Endothelial cell of umbilical vein (primary cell): Measurements from ENCODE around the gene ADAMTS14. TPM values are rescaled to one million over a fixed set of nuclear protein-coding genes. Genes with fewer than 3 reads are reported as not detected.
"Not testable (repeated sequence)": the region's sequence is repeated elsewhere in the genome, so short reads cannot be mapped to it uniquely, and the experiment has no call there.

Experiments used
- BruUV-seq: library from RNA; stranded (reverse); fragments of 400-500 nt; replicated peaks from 2 replicates; lab custom pipeline; 2021; lab: Mats Ljungman, UMichigan
- CTCF ChIA-PET: fragments of 300-600, 350-600 bp; sonication (Branson Sonifier 250); formaldehyde crosslinking; loops from one replicate; lab custom pipeline; 2021; ENCODE audit warnings: antibody characterized with exemption, inconsistent platforms; lab: Charles Lee
- POLR2A ChIA-PET: fragments of 300-600, 350-600 bp; sonication (Branson Sonifier 250); formaldehyde crosslinking; loops from one replicate; lab custom pipeline; 2021; ENCODE audit warnings: antibody characterized with exemption, inconsistent platforms; lab: Charles Lee
- DNase-seq: peaks from one replicate; pipeline ENCODE4 v3.0.0-alpha.2; 2011; ENCODE audit warnings: low read depth, low spot score
- FAIRE-seq: peaks from 2 replicates; lab custom pipeline; 2011; peaks lifted over from hg19 to GRCh38; lab: Jason Lieb, UNC
- H2AFZ ChIP-seq: 2 replicates; pipeline ENCODE4 v1.6.0; 2012; ENCODE audit warnings: low read depth, low read length, control low read depth, inconsistent platforms
- H3K27ac ChIP-seq: 2 replicates; pipeline ENCODE4 v1.5.1; 2011; ENCODE audit warnings: low read depth, mild to moderate bottlenecking, control low read depth, low read length, moderate library complexity; ENCODE audit not compliant: insufficient read depth
- H3K27me3 ChIP-seq, 2 experiments: 2 replicates each; pipeline versions ENCODE4 v1.6.0 to v1.6.1; 2011; ENCODE audit warnings: low read length in 2 of 2, mixed read lengths in 1 of 2; ENCODE audit not compliant: control insufficient read depth in 2 of 2, insufficient read depth in 2 of 2
- H3K36me3 ChIP-seq, 2 experiments: 2 replicates in 1 of 2; 3 replicates in 1 of 2; pipeline ENCODE4 v1.5.1; 2011; ENCODE audit warnings: low read length in 2 of 2, mild to moderate bottlenecking in 1 of 2, moderate library complexity in 1 of 2; ENCODE audit not compliant: control insufficient read depth in 2 of 2, insufficient read depth in 2 of 2; ENCODE audit errors: extremely low read depth in 1 of 2
- H3K4me1 ChIP-seq: 3 replicates; pipeline ENCODE4 v1.5.1; 2011; ENCODE audit warnings: mild to moderate bottlenecking, low read length; ENCODE audit not compliant: control insufficient read depth, insufficient read depth; ENCODE audit errors: extremely low read depth
- H3K4me2 ChIP-seq: 2 replicates; pipeline ENCODE4 v1.6.1; 2011; ENCODE audit warnings: low read length, control low read depth, mixed read lengths; ENCODE audit not compliant: insufficient read depth
- H3K4me3 ChIP-seq, 3 experiments: fragments of 200-600 bp in 1 of 3; sonication (generic), shearing (Covaris generic) in 1 of 3; replicated peaks in 1 of 3; 2 replicates each; pipeline ENCODE4 v1.5.1; 2011 to 2016; ENCODE audit warnings: control low read depth in 3 of 3, low read length in 3 of 3, mild to moderate bottlenecking in 2 of 3, inconsistent platforms in 1 of 3, low read depth in 1 of 3, moderate library complexity in 1 of 3; ENCODE audit not compliant: insufficient read depth in 1 of 3
- H3K79me2 ChIP-seq: 2 replicates; pipeline ENCODE4 v1.6.0; 2012; ENCODE audit warnings: low read length, inconsistent platforms; ENCODE audit not compliant: control insufficient read depth, insufficient read depth
- H3K9ac ChIP-seq: replicated peaks from 2 replicates; pipeline ENCODE3; 2011; ENCODE audit warnings: low read length, control low read depth; ENCODE audit not compliant: insufficient read depth; ENCODE audit errors: extremely low read depth
- H3K9me1 ChIP-seq: replicated peaks from 3 replicates; pipeline ENCODE4 v1.6.0; 2011; ENCODE audit warnings: mild to moderate bottlenecking, low read length; ENCODE audit not compliant: control insufficient read depth, insufficient read depth; ENCODE audit errors: extremely low read depth
- H3K9me3 ChIP-seq: replicated peaks from 2 replicates; pipeline ENCODE4 v1.5.1; 2012; ENCODE audit warnings: low read length, inconsistent platforms; ENCODE audit not compliant: control insufficient read depth, insufficient read depth
- H4K20me1 ChIP-seq: replicated peaks from 2 replicates; pipeline ENCODE3; 2011; ENCODE audit warnings: mild to moderate bottlenecking, low read length; ENCODE audit not compliant: control insufficient read depth, insufficient read depth; ENCODE audit errors: extremely low read depth
- MYC ChIP-seq: IDR thresholded peaks from one replicate; pipeline ENCODE4 v1.6.1; 2011; ENCODE audit warnings: mild to moderate bottlenecking, low read depth, low read length
- dilution Hi-C: fragments of 300-500 bp; cut with MboI; formaldehyde crosslinking; loops from one replicate; pipeline ENCODE4 v1.15.0; 2019; ENCODE audit warnings: low sequenced_read_pairs; ENCODE audit not compliant: extremely low pct_ligation_motif_present
- intact Hi-C: fragments of 100-400 bp; cut with micrococcal nuclease; formaldehyde crosslinking; loops from one replicate; pipeline ENCODE4 v1.10.0; 2022
- polyA plus RNA-seq, 4 experiments: library from polyadenylated mRNA; depleted of rRNA in 3 of 4; stranded (reverse) in 3 of 4; unstranded in 1 of 4; fragments of >200 nt; gene quantifications; 2 replicates each; pipeline versions ENCODE4 v1.2.1 to v1.2.3, GENCODE V29; 2011 to 2012; ENCODE audit warnings: missing spikeins in 1 of 4
- total RNA-seq: library from RNA; stranded (reverse); gene quantifications from 2 replicates; pipeline ENCODE4 v1.2.3, GENCODE V29; 2021
- TF ChIP-seq, protein P1 (sequence below), 2 donors: IDR thresholded peaks; 1 replicate in 1 of 2; 2 replicates in 1 of 2; pipeline ENCODE4 v1.5.1; 2011; ENCODE audit warnings: low read length in 2 of 2, mild to moderate bottlenecking in 2 of 2, moderate library complexity in 2 of 2, control low read depth in 1 of 2, inconsistent platforms in 1 of 2, low read depth in 1 of 2; ENCODE audit not compliant: insufficient read depth in 1 of 2; ENCODE audit errors: extremely low read depth in 1 of 2

ADAMTS14 gene
- total and polyA plus RNA-seq, 2 donors (not counting 3 experiments of a cell fraction or from before 2014, with no cell fraction given) = not detected

DNA sequence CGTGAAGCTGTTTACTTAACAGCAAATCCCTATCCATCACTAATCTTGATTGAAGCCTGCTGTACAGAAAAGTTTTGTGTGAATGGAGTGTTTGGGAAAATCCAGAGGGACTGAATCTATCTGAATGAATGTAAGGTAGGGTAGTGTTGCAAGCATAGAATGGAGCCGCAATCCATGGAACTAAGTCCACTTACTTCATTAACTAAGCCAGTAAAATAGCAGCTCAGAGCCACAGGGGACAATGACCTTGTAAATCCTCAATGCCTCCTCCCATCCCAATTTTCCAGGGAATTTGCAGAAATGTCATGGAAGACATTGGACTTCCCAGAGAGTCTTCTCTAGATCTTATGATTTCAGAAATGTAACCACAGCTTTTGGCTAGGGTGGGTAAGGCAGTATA lies 97.7 kb downstream of the ADAMTS14 start:
- no peaks in the 10 kb centered on the region for H3K4me1 ChIP-seq
- dilution Hi-C loops = no loop called here
- FAIRE-seq = no peak
- no peak overlapping the region for H3K4me3 ChIP-seq
- no peaks in the 10 kb centered on the region for H3K9me1 ChIP-seq
- intact Hi-C loops = no loop called here
- H3K9ac ChIP-seq = no peak overlapping the region
- POLR2A ChIA-PET = no interaction called here
- peaks cover 3 to 6% of the 10 kb centered on the region in 2 experiments for H3K27me3 ChIP-seq
- TF ChIP-seq, protein P1, sequence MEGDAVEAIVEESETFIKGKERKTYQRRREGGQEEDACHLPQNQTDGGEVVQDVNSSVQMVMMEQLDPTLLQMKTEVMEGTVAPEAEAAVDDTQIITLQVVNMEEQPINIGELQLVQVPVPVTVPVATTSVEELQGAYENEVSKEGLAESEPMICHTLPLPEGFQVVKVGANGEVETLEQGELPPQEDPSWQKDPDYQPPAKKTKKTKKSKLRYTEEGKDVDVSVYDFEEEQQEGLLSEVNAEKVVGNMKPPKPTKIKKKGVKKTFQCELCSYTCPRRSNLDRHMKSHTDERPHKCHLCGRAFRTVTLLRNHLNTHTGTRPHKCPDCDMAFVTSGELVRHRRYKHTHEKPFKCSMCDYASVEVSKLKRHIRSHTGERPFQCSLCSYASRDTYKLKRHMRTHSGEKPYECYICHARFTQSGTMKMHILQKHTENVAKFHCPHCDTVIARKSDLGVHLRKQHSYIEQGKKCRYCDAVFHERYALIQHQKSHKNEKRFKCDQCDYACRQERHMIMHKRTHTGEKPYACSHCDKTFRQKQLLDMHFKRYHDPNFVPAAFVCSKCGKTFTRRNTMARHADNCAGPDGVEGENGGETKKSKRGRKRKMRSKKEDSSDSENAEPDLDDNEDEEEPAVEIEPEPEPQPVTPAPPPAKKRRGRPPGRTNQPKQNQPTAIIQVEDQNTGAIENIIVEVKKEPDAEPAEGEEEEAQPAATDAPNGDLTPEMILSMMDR (IDR thresholded peaks at IDR 0.05; ENCODE audit: extremely low read depth in 1 of 2, insufficient read depth in 1 of 2, low read depth in 1 of 2, low read length in 2 of 2) = no peak
- no peak for TF ChIP-seq MYC
- CTCF ChIA-PET = no interaction called here
- no peaks in the 10 kb centered on the region for H3K36me3 ChIP-seq
- H3K4me2 ChIP-seq = no peak overlapping the region
- H4K20me1 ChIP-seq = no peaks in the 10 kb centered on the region
- BruUV-seq = no TSS peak
- H2AFZ ChIP-seq = no peak overlapping the region
- no peaks in the 10 kb centered on the region for H3K9me3 ChIP-seq
- DNase-seq = no peak
- no peak overlapping the region for H3K27ac ChIP-seq
- H3K79me2 ChIP-seq = no peaks in the 10 kb centered on the region

DNA sequence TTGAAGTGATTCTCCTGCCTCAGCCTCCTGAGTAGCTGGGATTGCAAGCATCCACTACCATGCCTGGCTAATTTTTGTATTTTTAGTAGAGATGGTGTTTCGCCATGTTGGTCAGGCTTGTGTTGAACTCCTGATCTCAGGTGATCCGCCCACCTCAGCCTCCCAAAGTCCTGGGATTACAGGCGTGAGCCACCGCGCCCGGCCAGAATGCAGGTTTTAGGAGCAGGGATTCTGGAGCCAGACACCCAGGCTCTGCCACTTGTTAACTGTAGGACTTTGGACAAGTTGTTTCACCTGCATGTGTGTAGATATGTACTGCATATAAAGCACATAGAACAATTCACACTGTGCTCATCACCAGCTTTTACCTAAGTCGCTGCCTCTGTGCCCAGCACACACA lies 98.2 kb downstream of the ADAMTS14 start:
- H3K9me3 ChIP-seq, H3K27me3 ChIP-seq, POLR2A ChIA-PET, H3K27ac ChIP-seq, H3K36me3 ChIP-seq, FAIRE-seq, H3K4me3 ChIP-seq, H3K4me2 ChIP-seq, dilution Hi-C loops, H3K79me2 ChIP-seq, DNase-seq, H3K9ac ChIP-seq, intact Hi-C loops, H4K20me1 ChIP-seq, CTCF ChIA-PET, H3K4me1 ChIP-seq, H2AFZ ChIP-seq, H3K9me1 ChIP-seq, BruUV-seq: not testable (repeated sequence)
